GM12874 (cell line): ENCODE results near the gene ATP5ME.

Experiments used
- TF ChIP-seq, protein P1 (sequence below): IDR thresholded peaks from 2 replicates; pipeline ENCODE4 v1.5.1; 2011; ENCODE audit warnings: low read depth, mild to moderate bottlenecking, control low read depth, low read length, moderate library complexity; ENCODE audit not compliant: insufficient read depth

Gene ATP5ME

DNA sequence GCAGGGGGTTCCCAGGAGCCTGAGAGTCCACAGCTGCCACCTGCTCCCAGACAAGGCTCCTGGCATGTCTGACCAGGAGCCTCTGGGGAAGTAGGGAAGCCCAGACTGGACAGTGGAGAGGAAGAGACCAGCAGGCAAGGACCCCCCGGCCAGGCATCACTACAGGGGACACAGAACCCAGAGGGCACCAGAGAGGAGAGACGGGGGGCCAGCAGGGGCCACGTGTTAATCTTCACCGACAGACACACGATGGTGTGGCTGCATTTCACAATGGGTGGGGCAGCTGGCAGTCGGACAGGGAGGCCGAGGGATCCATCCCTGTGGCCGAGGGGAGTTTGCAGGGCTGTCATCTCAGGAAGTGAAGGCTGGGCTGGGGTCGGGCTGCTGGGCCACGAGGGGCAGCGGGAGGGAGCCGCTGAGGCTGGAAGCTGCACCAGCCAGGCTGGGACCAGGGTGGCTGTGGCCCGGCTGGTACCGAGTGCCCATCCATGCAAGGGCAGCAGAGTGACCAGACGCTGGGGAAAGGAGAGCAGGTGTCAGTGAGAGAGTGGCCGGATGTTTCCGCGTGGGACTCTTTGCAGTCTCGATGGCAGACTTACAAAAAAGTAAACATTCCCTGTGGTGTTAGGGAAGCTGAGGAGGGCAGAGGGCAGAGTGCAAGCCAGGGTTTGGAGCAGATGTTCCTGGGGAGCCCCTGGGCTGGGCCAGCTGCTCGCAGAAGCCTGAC is 44.0 kb downstream of the ATP5ME start:
- TF ChIP-seq, protein P1, sequence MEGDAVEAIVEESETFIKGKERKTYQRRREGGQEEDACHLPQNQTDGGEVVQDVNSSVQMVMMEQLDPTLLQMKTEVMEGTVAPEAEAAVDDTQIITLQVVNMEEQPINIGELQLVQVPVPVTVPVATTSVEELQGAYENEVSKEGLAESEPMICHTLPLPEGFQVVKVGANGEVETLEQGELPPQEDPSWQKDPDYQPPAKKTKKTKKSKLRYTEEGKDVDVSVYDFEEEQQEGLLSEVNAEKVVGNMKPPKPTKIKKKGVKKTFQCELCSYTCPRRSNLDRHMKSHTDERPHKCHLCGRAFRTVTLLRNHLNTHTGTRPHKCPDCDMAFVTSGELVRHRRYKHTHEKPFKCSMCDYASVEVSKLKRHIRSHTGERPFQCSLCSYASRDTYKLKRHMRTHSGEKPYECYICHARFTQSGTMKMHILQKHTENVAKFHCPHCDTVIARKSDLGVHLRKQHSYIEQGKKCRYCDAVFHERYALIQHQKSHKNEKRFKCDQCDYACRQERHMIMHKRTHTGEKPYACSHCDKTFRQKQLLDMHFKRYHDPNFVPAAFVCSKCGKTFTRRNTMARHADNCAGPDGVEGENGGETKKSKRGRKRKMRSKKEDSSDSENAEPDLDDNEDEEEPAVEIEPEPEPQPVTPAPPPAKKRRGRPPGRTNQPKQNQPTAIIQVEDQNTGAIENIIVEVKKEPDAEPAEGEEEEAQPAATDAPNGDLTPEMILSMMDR, result no peak

- TF ChIP-seq, protein P1, result no peak
Observed at GRCh38 chr4:629636-629914, 44.5 kb downstream of the ATP5ME start.

DNA sequence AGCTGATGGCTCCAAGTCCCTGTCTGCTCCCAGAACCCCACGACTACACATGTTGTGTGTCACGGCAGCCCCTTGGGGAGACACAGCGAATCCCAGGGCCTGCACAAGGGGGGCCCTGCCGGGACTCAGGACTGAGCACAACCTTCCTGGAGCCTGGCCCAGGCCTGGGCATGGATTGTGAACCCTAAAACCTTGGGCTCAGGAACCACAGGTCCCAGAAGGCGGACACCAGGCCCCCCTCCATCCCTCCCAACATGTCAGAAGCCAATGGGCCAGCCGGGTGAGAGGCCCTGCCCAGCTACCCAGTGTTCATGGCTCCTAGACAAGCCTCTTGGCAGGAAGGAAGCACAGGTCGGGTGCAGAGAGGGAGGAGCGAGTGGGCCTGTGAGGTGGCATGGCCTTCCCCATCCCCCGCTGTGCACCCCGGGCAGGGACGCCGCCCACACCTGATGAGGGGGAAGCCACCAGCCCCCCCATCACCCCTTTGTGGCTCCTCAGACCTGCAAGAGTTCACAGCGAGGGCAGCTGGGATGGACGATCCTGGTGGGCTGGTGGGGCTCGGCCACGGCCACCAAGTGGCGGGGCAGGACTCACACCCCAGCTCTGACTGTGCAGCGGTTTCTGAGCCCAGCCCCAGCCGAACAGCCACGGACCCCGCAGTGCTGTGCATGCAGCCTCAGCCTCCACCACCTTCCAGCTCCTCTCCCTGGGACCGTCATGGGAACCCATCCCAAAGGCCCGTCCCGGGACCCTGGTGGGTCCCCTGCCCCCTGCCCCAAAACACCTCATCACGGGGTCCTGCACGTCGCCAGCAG is 45.0 kb downstream of the ATP5ME start:
- TF ChIP-seq, protein P1, result no peak

- TF ChIP-seq, protein P1, result no peak
Observed at GRCh38 chr4:628311-628741, 45.8 kb downstream of the ATP5ME start.

GRCh38 chr4:627347-628125 is 46.5 kb downstream of the ATP5ME start:
- TF ChIP-seq, protein P1, result no peak

DNA sequence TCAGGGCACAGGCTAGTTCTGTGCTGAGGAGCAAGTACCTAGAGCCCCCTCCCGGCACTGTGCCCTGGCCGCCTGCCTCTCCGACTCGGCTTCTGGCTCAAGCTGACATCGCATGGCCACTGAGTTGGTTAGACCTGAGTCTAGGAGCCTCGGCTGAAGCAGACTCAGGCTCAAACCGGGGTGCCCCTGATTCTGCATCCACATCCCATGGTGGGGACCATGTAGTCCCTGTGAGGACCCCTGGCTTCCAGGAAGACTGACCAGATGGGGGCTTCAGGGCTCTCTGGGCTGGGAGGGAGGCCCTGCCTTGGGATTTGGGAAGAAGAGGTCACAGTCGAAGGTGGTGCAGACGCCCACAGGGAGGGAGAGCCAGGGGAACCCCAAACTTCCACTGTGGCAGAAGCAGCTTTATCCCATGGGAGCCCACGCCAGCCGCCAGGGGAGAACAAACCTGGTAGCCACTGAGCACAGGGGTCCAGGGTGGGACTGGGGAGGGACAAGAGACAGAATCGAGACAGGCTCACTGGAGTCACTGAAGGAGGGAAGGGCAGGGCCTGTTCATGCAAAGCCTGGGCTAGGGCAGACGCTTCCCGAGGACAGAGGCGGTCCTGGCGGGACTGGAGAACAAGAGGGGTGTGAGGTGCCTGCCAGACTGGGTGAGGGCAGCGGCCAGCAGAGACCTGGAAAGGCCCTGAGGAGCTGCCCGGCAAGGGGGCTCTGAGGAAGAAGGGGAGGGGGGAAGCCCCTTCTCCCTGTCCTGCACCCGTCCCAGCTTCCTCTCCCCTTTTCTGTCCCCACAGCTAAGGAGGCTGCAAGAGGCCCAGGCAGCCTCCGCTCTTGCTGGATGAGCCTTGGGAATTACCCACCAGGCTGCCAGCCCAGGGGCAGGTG is 47.6 kb downstream of the ATP5ME start:
- TF ChIP-seq, protein P1, result no peak
